GM18519 (cell line): ENCODE measurements around the gene FHOD1.

Source experiments
- ATAC-seq: cut with Tn5 transposase; IDR thresholded peaks from one replicate; pipeline ENCODE4 v1.9.1; 2021; ENCODE audit warnings: mild to moderate bottlenecking, moderate library complexity; ENCODE audit not compliant: unreplicated experiment, low FRiP score

The FHOD1 gene

GRCh38 chr16:67277999-67278772, 30.9 kb upstream of the FHOD1 start:
- ATAC-seq: no peak

DNA sequence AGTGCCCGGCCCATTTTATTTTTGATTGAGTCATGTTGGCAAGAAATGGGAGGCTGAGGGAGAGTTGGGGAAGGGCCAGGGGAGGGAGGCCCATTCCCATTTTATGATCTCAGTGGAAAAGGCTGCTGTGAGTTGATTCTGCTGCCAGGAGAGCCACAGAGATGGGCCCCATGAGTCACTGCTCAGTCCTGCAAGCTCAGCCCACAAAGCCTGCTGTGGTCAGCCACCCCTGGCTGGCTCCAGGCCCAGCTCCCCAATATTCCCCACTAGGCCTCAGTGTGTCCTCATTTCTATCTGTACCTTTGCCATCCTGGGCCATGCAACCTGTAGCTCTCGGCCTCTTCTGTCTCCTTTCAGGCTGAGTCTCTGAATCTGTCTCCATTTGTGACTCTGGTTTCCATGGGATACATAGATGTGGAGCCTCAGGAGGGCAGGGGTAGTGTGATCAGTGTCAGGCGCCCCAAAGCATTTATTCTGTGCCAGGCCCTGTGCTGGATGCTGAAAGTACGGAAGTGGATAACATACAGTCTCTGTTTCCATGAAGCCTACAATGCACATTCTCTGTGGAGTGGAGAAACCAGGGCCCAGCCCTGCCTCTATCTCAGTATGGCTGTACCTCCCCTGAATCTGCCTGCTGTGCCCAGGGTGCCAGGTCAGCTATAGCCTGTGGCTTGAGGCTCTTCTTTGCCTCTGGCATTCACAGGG, 30.2 kb upstream of the FHOD1 start:
- no peak for ATAC-seq

GRCh38 chr16:67275321-67275720, 28.0 kb upstream of the FHOD1 start:
- no peak for ATAC-seq

GRCh38 chr16:67271446-67271845, 24.2 kb upstream of the FHOD1 start:
- no peak for ATAC-seq

- ATAC-seq: no peak
Measured at GRCh38 chr16:67270931-67271338, 23.7 kb upstream of the FHOD1 start.

DNA sequence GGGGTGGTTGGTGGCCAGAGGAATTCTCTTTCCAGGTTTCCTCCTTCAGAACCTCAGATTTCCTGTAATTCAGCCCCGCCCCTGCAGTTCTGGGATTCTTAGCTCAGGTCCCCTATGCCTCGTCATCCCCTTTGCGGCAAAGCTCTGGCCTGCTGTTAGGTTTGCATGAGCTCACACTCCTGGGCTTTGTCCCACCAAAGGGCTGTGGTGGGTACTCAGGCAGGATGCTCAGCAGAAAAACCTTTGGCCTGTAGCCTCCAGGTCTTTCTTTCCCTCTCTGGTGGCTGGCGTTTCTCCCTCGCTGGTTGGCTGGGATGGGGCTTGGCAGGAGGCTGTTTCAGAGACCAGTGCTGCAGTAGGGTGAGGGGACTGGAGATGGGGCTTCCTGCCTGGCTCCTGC, 22.5 kb upstream of the FHOD1 start:
- no peak for ATAC-seq

DNA sequence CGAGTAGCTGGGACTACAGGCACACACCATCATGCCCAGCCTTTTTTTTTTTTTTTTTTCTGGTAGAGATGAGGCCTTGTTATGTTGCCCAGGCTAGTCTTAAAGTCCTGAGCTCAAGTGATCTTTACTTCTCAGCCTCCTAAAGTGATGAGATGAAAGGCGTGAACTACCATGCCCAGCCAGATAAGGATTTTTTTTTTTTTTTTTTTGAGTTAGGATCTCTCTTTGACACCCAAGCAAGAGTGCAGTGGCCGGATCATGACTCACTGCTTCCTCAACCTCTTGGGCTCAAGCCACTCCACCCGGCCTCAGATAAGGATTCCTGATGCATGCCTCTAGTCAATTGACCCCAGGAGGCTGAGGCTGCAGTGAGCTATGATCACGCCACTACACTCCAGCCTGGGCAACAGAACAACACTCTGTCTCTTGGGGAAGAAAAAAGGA, 20.9 kb upstream of the FHOD1 start:
- ATAC-seq: no peak

DNA sequence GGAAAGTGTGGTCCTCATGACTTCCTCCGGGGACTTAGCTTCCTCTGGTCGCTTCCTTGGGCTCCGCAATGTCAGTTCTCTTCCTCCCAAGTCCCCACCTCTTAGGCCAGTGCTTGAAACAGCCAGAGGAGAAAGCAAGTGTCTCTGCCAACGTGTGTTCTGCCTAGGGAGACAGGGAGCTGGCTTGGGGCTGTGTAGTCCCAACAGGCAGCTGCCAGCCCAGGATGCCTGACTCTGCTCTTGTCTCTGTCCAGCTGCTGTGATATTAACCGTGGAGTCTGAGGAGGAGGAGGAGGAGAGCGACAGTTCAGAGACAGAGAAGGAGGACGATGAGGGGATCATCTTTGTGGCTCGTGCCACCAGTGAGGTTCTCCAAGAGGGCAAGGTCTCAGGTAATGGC, 18.6 kb upstream of the FHOD1 start:
- no peak for ATAC-seq

DNA sequence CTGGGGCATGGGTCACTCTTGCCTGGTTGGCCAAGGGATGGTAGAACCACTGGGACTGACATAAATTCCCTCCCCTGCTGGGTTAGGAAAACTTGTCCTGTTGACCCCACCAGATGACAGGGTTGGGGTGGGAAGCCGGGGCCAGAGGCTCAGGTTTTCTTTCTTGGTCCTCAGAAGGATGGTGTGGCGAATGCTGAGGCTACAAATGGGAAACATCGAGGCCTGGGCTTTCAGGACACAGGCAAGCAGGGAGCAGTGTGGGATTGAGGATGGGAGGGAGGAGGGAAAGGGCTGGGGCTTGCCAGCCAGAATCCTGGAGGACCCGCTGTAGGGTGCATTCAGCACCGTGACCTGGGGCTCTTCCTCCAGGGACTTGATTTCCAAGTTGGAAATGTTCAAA, 17.6 kb upstream of the FHOD1 start:
- no peak for ATAC-seq

DNA sequence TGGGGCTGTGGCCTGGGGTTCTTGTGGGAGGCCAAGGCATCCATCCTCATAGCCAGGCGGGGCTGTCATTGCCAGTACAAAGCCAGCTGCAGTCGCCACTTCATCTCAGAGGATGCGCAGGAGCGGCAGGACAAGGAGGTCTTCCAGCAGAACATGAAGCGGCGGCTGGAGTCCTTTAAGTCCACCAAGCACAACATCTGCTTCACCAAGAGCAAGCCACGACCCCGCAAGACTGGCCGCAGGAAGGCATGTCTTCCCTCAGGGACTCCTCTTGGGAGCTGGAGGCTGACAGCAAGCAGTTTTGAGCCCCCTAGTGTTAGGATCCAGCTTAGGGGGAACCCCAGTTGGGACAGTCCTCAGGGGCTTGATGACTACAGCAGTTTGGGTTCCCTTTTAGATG, 17.0 kb upstream of the FHOD1 start:
- ATAC-seq: no peak

DNA sequence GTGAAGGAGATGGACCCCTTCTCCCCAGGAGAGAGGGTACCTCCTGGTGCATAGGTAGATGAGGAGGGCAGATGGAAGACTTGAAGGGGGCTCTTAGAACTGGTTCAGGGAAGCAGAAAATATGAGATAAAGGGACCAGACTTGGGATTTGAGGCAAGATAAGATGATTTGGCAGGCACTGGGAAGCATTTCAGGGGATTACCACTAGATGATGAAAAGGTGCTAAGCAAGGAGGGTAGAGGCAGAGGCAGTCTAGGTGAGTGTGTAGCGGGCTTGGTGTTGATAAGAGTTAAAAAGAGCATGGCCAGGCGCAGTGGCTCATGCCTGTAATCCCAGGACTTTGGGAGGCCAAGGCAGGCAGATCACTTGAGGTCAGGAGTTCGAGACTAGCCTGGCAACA, 15.9 kb upstream of the FHOD1 start:
- no peak for ATAC-seq

DNA sequence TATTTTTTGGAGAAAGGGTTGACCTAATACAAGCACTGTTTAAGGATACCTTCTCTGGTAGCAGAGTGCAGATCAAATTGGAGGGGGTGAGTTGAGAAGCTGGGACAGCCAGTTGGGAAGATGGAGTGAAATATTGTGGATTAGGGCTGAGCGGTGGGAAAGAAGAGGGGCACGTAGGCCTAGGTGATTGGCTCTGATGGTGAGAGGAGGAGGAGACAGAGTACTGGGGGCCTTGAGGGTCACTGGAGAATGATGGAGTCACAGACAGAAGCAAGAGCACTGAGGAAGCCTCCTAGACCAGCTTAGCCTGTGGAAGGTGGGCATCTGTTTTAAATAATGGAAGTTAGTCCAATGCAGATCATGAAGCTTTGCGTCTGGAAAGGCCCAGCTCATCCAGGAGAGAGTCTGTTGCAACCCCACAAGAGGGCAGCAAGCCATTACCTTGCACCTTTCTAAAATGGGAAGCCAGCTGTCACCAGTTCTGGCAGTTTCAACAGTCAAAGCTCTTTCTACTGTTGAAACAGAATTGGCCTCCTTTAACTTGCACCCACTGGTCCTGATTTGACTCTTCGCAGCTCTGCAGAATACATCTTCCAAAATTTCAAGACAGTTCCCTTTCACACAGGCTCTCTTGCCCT, 13.3 kb upstream of the FHOD1 start:
- ATAC-seq: no peak

DNA sequence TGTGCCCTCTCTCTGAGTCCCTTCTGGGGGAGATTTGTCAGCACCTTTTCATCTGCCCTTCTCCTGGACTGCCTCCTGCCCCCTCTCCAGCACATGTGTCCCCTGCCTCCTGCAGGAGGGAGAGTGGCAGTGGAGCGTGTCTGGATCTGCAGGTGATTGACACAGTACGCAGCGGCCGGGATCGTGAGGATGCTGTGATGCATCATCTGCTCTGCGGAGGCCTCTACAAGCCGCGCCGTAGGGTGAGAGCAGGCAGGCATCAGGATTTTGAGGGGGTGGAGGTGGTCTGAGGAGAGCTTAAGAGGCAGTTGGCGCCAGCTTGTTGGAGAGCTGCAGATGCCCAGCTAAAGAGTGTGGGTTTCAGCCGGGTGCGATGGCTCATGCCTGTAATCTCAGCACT, 12.4 kb upstream of the FHOD1 start:
- ATAC-seq: no peak

GRCh38 chr16:67258161-67258835, 11.0 kb upstream of the FHOD1 start:
- ATAC-seq: no peak

DNA sequence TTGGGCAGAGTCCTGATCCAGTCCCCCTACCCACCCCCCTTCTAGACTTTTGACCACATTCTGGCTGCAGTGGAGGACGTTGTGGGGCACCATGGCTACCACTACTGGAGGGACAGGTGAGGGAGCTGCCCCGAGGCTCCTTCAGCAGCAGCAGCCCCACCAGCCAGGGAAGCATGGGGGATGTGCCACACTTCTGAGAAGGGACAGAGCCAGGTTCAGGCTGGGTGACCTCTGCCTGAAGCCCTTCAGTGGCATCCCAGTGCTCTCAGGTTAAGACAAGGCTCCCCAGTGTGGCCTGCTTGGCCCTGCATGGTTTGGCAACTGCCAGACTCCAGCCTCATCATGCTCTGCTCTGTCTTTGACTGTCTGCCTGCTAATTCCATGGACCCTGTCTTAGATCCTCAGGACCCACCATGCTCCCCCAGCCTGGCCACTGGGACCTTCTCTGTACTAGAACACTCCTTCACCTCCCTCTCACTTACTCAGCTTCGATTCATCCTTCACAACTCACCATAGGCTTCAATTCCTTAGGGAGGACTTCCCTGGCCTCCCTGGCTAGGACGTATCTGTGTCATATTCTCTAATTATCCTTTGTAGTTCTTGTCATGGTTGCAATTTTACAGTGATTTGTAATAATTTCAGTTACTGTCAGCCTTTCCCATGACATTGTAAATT, 10.3 kb upstream of the FHOD1 start:
- no peak for ATAC-seq

DNA sequence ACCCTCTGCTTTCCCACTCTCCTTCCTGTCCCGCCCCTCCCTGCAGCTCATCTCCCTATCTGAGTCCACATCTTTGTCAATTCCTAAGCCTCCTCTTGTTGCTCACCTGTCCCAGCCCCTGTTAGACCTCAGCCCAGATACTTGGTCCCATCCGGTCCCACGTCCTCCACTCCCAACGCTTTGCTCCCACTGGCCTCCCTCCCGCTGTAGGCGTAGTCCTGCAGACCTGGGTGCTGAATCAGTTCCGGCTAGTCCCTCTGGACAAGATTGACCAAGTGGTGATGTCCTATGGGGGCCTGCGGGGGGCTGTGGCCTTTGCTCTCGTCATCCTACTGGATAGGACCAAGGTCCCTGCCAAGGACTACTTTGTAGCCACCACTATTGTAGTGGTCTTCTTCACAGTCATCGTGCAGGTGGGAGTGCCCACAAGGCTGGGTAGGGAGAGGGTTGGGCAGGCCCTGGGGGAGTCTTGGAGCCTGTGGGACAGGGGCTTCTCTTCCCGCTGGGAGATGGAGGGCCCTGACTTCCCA, 9.5 kb upstream of the FHOD1 start:
- no peak for ATAC-seq

DNA sequence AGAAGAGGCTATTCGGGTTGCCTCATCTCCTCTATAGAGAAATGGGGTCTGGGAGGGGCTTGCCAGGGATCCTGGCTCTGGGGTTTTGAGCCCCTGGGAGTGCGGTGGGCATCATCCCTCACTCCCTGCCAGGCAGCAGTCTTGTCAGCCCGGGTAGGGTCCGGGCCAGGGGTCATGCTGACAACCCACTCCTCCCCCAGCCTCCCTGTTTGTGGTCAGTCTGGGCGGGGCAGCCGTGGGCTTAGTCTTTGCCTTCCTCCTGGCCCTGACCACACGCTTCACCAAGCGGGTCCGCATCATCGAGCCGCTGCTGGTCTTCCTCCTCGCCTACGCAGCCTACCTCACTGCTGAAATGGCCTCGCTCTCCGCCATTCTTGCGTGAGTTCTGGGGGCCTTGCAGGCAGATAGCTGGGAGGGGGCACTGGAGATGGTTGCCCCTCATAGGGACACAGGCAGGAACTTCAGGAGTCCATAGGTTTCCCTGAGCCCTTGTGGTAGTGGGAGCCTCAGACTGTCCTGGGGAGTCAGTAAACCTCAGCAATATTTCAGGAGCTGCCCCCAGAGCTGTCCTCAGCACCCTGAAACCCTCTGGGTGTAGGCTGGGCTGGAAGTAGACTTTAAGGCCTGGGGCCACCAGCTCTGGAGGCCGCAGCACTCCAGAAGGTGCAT, 8.4 kb upstream of the FHOD1 start:
- ATAC-seq: no peak

DNA sequence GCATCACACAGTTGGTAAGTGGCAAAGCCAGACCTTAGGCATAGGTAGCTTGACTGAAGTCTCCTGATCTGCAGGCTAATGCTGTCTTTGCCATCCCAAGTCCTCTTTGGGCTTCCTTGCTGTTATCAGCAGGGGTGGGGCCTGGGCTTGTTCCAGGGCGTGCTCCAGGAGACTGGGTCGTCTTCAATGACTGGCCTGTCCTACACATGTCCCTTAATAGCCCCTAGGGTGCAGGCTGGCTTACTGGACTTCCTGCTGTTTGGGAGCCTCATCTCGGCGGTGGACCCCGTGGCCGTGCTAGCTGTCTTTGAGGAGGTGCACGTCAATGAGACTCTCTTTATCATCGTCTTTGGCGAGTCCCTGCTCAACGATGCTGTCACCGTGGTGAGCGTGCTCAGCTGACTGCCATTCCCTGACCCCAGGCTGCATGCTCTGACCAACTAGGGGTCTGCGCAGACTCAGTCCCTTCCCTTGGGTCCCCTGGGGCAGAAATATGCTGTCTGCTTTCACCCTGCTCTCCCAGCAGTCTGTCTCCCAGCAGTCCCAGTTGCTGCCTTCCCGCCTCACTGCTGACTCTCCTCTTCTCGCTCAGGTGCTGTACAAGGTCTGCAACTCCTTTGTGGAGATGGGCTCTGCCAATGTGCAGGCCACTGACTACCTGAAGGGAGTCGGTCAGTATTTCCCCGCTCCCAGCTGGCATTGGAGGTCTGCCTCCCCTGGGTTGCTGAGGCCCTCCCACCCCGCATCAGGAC, 7.7 kb upstream of the FHOD1 start:
- no peak for ATAC-seq
